CD4-positive, alpha-beta memory T cell (primary cell): ENCODE results near the gene ST7. TPM values are rescaled to one million over a fixed set of nuclear protein-coding genes. Genes with fewer than 3 reads are reported as not detected.
"Not testable (repeated sequence)": the region's sequence is repeated elsewhere in the genome, so short reads cannot be mapped to it uniquely, and the experiment has no call there.

Experiments
- CTCF ChIA-PET: fragments of 350-600 bp; sonication (Branson Sonifier 250); formaldehyde crosslinking; loops from one replicate; lab custom pipeline; 2021; ENCODE audit warnings: inconsistent platforms; ENCODE audit not compliant: partially characterized antibody; lab: Charles Lee
- POLR2A ChIA-PET: fragments of 350-600 bp; sonication (Branson Sonifier 250); formaldehyde crosslinking; loops from one replicate; lab custom pipeline; 2021; ENCODE audit not compliant: partially characterized antibody; lab: Charles Lee
- DNase-seq, 5 donors: peaks; one replicate each; pipeline versions ENCODE4 v3.0.0 to v3.0.0-alpha.2; 2020 to 2022; ENCODE audit warnings: mixed read lengths in 1 of 5
- H3K27ac ChIP-seq: one replicate; pipeline ENCODE4 v1.7.0; 2013; ENCODE audit warnings: low read depth, low read length
- H3K27me3 ChIP-seq: 2 replicates; pipeline ENCODE4 v1.7.0; 2013; ENCODE audit warnings: mild to moderate bottlenecking, low read length, moderate library complexity; ENCODE audit not compliant: insufficient read depth
- H3K36me3 ChIP-seq: 2 replicates; pipeline ENCODE4 v1.7.0; 2013; ENCODE audit warnings: mild to moderate bottlenecking, low read length, moderate library complexity; ENCODE audit not compliant: insufficient read depth
- H3K4me1 ChIP-seq: 2 replicates; pipeline ENCODE4 v1.7.0; 2013; ENCODE audit warnings: mild to moderate bottlenecking, low read length, moderate library complexity; ENCODE audit not compliant: insufficient read depth
- H3K4me3 ChIP-seq, 2 donors: one replicate each; pipeline ENCODE4 v1.7.0; 2013; ENCODE audit warnings: low read length in 2 of 2, mild to moderate bottlenecking in 1 of 2
- H3K9me3 ChIP-seq, 2 donors: one replicate each; pipeline ENCODE4 v1.7.0; 2013; ENCODE audit warnings: low read length in 2 of 2, control low read depth in 1 of 2; ENCODE audit not compliant: control insufficient read depth in 1 of 2
- H3K27ac Mint-ChIP-seq, 7 donors: one replicate each; pipeline ENCODE4 v1.8.0; 2020 to 2021; ENCODE audit warnings: mixed read lengths in 7 of 7, mild to moderate bottlenecking in 6 of 7, inconsistent platforms in 3 of 7, moderate library complexity in 3 of 7
- H3K27me3 Mint-ChIP-seq, 2 donors: one replicate each; pipeline ENCODE4 v1.8.0; 2020 to 2021; ENCODE audit warnings: mixed read lengths in 2 of 2
- H3K36me3 Mint-ChIP-seq, 2 donors: one replicate each; pipeline ENCODE4 v1.8.0; 2020 to 2021; ENCODE audit warnings: mixed read lengths in 2 of 2, inconsistent platforms in 1 of 2, mild to moderate bottlenecking in 1 of 2
- H3K4me1 Mint-ChIP-seq, 4 donors: one replicate each; pipeline ENCODE4 v1.8.0; 2020 to 2021; ENCODE audit warnings: mixed read lengths in 4 of 4, mild to moderate bottlenecking in 1 of 4
- H3K4me3 Mint-ChIP-seq, 8 donors: one replicate each; pipeline ENCODE4 v1.8.0; 2020 to 2021; ENCODE audit warnings: mixed read lengths in 8 of 8, mild to moderate bottlenecking in 7 of 8, moderate library complexity in 6 of 8, inconsistent platforms in 3 of 8
- H3K9me3 Mint-ChIP-seq, 8 donors: one replicate each; pipeline ENCODE4 v1.8.0; 2020 to 2021; ENCODE audit warnings: mixed read lengths in 8 of 8, mild to moderate bottlenecking in 5 of 8, inconsistent platforms in 3 of 8, moderate library complexity in 1 of 8
- intact Hi-C: fragments of 100-400 bp; cut with micrococcal nuclease; formaldehyde crosslinking; loops from one replicate; pipeline ENCODE4 v1.15.1; 2023
- polyA plus RNA-seq, 2 donors: library from polyadenylated mRNA; unstranded; fragments of 300-500 nt; fragmentation: Illumina TruSeq; gene quantifications; one replicate each; pipeline ENCODE4 v1.2.3, GENCODE V29; 2021
- total RNA-seq, 2 experiments: library from RNA; stranded (reverse); gene quantifications; one replicate each; pipeline ENCODE4 v1.2.3, GENCODE V29; 2021

Gene ST7
- total and polyA plus RNA-seq, 4 experiments from 2014 or later: 3.8 to 6.6 (median 4.0) TPM

DNA sequence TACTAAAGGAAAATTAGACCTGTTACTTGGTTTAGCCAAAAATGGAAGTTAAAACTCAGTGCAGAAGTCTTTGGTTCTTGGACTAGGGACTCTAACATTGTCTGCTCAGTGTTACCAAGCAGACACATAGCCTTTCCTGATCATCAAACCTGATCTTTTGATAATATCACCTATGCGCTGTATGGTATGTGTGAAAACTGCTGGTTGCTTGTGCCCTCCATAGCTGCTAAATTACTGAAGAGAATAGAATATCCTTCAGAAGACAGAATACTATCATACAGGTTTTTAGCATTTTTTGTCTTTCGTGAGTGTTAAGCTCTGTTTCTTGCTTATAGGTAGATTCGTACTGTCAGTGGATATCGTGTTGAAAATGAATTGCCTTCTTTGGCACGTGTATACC lies 68.7 kb downstream of the ST7 start:
- Histone ChIP-seq H3K27me3 (no peaks in the 10 kb centered on the region), H3K9me3 (no peaks in the 10 kb centered on the region), H3K36me3 (no peaks in the 10 kb centered on the region), H3K4me3 (no peak overlapping the region), H3K27ac (no peak overlapping the region), H3K4me1 (peaks cover 5% of the 10 kb centered on the region)
- no peak for DNase-seq
- intact Hi-C loops: no loop called here
- CTCF ChIA-PET: no interaction called here
- H3K4me1 Mint-ChIP-seq: peaks cover 9 to 15% (median 12%) of the 10 kb centered on the region in 4 donors
- no peak overlapping the region for H3K4me3 Mint-ChIP-seq
- POLR2A ChIA-PET: no interaction called here
- peaks cover 0 to 2% (median 0%) of the 10 kb centered on the region in 8 donors for H3K9me3 Mint-ChIP-seq
- no peaks in the 10 kb centered on the region for H3K36me3 Mint-ChIP-seq
- peaks cover 0 to 2% of the 10 kb centered on the region in 2 donors for H3K27me3 Mint-ChIP-seq
- no peak overlapping the region for H3K27ac Mint-ChIP-seq

DNA sequence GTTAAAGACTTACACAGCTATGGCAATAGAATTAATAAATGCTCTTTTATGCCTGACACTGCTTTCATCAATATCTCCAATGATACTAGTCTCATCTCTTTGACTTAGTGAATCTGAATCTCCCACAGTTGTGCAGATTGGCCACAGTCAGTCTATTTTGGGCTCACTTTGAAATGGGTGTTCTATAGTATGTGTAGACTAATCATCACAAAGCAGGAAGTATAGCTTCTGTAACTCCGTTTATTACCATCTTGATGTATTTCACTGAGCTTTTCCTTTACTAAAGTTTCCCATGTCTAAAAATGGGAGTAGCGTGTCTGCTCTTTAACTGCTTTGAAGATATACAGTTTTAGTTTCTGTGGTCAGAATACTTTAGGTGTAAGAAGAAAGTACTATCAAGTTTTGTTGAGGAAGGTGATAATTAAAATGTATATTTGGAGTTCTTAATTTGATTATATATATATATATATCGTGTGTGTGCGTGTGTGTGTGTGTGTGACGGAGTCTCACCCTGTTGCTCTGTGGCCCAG lies 70.1 kb downstream of the ST7 start:
- peaks cover 5% of the 10 kb centered on the region for H3K4me1 ChIP-seq
- H3K4me3 Mint-ChIP-seq: peak overlapping the region in 1 of 8 donors; percentile 45
- no peak for DNase-seq
- ChIA-PET CTCF (no interaction called here), POLR2A (no interaction called here)
- H3K4me1 Mint-ChIP-seq: peaks cover 3 to 9% (median 8%) of the 10 kb centered on the region in 4 donors
- H3K27ac Mint-ChIP-seq: peak overlapping the region in 1 of 7 donors; percentile 27
- H3K27me3 ChIP-seq: no peaks in the 10 kb centered on the region
- H3K27ac ChIP-seq: no peak overlapping the region
- H3K9me3 ChIP-seq: no peaks in the 10 kb centered on the region
- H3K36me3 ChIP-seq: no peaks in the 10 kb centered on the region
- peaks cover 0 to 5% of the 10 kb centered on the region in 2 donors for H3K36me3 Mint-ChIP-seq
- intact Hi-C loops: no loop called here
- H3K9me3 Mint-ChIP-seq: peaks cover 0 to 2% (median 0%) of the 10 kb centered on the region in 8 donors
- no peak overlapping the region for H3K4me3 ChIP-seq
- peaks cover 0 to 2% of the 10 kb centered on the region in 2 donors for H3K27me3 Mint-ChIP-seq

DNA sequence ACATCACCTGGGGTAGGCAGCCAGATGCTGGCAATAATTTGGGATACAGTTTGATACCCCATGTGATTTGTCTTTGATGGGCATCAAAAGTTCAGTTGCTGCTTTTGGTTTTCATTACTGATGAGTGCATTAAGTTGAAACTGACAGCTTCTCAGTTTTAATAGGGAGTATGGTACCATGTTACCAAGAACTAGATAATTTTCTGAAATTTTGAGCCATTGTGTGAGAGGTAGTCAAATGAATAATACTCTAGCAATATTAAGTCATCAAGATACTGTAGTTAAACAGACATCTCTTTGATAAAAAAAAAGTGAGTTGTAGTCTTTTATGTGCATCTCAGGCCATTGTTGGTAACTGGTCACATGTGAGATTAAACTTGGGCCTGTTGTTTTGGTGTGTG lies 71.5 kb downstream of the ST7 start:
- no peaks in the 10 kb centered on the region for H3K9me3 ChIP-seq
- H3K4me1 ChIP-seq: peaks cover 5% of the 10 kb centered on the region
- no peak for DNase-seq
- no peaks in the 10 kb centered on the region for H3K36me3 ChIP-seq
- intact Hi-C loops: no loop called here
- no peak overlapping the region for H3K27ac Mint-ChIP-seq
- H3K9me3 Mint-ChIP-seq: peaks cover 0 to 2% (median 0%) of the 10 kb centered on the region in 8 donors
- no peak overlapping the region for H3K27ac ChIP-seq
- no peak overlapping the region for H3K4me3 Mint-ChIP-seq
- CTCF ChIA-PET: interaction anchor here (1.3 kb wide), 1 partner anchor 36 kb away, joined by 5 read pairs; no protein-coding TSS in a partner anchor
- H3K27me3 ChIP-seq: no peaks in the 10 kb centered on the region
- H3K4me1 Mint-ChIP-seq: peaks cover 3 to 9% (median 8%) of the 10 kb centered on the region in 4 donors
- H3K27me3 Mint-ChIP-seq: peaks cover 0 to 2% of the 10 kb centered on the region in 2 donors
- H3K4me3 ChIP-seq: no peak overlapping the region
- peaks cover 0 to 10% of the 10 kb centered on the region in 2 donors for H3K36me3 Mint-ChIP-seq
- POLR2A ChIA-PET: no interaction called here

DNA sequence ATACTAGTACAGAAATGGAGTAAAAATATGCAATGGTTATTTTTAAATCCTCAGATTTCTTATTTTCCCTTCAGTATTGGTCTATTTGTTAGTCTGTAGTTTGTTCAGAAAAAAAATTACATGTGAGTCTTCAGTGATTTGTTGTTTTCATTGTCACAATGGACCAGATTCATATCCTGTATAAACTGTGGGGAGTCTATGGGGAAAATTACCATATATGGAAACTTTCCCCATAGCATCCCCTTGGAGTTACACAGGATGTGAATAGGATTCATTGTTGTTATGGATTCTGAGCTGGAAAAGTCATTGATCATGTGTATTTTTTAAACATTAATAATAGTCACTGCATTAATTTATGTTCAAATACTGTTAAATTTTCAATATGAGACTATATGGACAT lies 72.6 kb downstream of the ST7 start:
- peaks cover 0 to 10% of the 10 kb centered on the region in 2 donors for H3K36me3 Mint-ChIP-seq
- no peaks in the 10 kb centered on the region for H3K9me3 ChIP-seq
- H3K9me3 Mint-ChIP-seq: peaks cover 0 to 11% (median under 1%) of the 10 kb centered on the region in 8 donors
- intact Hi-C loops: no loop called here
- ChIA-PET POLR2A (no interaction called here), CTCF (interaction anchor here (1.1 kb wide), 1 partner anchor 10 kb away, joined by 3 read pairs; no protein-coding TSS in a partner anchor)
- H3K4me1 ChIP-seq: peaks cover 5% of the 10 kb centered on the region
- H3K4me3 ChIP-seq: no peak overlapping the region
- H3K4me1 Mint-ChIP-seq: peaks cover 3 to 9% (median 8%) of the 10 kb centered on the region in 4 donors
- peaks cover 0 to 2% of the 10 kb centered on the region in 2 donors for H3K27me3 Mint-ChIP-seq
- no peak for DNase-seq
- H3K4me3 Mint-ChIP-seq: no peak overlapping the region
- no peak overlapping the region for H3K27ac ChIP-seq
- H3K36me3 ChIP-seq: no peaks in the 10 kb centered on the region
- H3K27ac Mint-ChIP-seq: no peak overlapping the region
- no peaks in the 10 kb centered on the region for H3K27me3 ChIP-seq

DNA sequence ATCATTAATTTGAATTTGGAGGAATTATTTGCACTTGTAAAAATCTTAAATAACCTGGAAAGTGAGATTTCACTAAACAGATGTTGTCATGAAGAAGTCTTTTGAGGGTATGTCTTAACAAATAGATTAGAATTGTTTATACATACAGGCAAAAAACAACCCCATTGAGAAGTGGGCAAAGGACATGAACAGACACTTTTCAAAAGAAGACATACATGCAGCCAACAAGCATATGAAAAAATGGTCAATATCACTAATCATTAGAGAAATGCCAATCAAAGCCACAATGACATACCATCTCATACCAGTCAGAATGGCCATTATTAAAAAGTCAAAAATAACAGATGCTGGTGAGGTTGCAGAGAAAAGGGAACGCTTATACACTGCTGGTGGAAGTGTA lies 77.0 kb downstream of the ST7 start:
- H3K36me3 ChIP-seq, POLR2A ChIA-PET, intact Hi-C loops: not testable (repeated sequence)

DNA sequence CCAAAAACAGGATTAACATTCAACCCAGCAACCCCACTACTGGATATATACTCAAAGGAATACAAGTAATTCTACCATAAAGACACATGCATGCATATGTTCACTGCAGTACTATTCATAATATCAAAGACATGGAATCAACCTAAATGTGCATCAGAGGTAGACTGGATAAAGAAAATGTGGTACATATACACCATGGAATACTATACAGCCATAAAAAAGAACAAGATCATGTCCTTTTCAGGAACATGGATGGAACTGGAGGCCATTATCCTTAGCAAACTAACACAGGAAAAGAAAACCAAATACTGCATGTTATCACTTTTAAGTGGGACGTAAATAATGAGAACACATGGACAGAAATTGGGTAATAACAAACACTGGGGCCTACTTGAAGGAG lies 77.5 kb downstream of the ST7 start:
- H3K9me3 ChIP-seq, H3K27ac ChIP-seq, H3K36me3 Mint-ChIP-seq, DNase-seq, CTCF ChIA-PET, H3K27ac Mint-ChIP-seq, H3K27me3 Mint-ChIP-seq, H3K4me1 ChIP-seq, H3K4me1 Mint-ChIP-seq, H3K36me3 ChIP-seq, H3K4me3 ChIP-seq, POLR2A ChIA-PET, intact Hi-C loops, H3K4me3 Mint-ChIP-seq, H3K27me3 ChIP-seq: not testable (repeated sequence)
- peaks cover 0 to 11% (median 2%) of the 10 kb centered on the region in 8 donors for H3K9me3 Mint-ChIP-seq

More for the DNA sequence above, 77.0 kb downstream of the ST7 start:
- H3K36me3 Mint-ChIP-seq, H3K4me1 Mint-ChIP-seq, H3K4me3 Mint-ChIP-seq, DNase-seq, H3K4me1 ChIP-seq, H3K27me3 ChIP-seq, H3K4me3 ChIP-seq, H3K9me3 ChIP-seq, CTCF ChIA-PET, H3K27ac ChIP-seq, H3K27me3 Mint-ChIP-seq, H3K27ac Mint-ChIP-seq: not testable (repeated sequence)
- H3K9me3 Mint-ChIP-seq: peaks cover 0 to 11% (median 2%) of the 10 kb centered on the region in 8 donors

DNA sequence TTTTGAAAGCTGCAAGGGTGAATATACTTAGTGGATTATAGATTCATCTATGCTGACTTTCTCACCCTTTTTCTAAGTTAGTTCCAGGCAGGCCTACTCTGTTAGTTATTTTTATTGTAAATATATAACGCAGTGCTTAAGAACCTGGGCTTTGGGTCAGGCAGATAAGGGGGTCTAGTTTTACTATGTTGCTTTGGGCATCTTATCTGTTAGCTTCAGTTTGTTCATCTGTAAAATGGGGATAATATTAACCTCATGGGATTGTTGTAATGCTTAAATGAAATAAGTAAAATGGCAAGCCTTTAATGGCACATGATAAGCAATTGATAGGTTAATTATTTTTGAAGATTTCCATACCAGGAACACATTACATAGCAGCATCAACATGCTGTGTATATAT lies 79.5 kb downstream of the ST7 start:
- Mint-ChIP-seq H3K9me3 (peaks cover 0 to 11% (median 2%) of the 10 kb centered on the region in 8 donors), H3K4me1 (peaks cover 0 to 4% (median 0%) of the 10 kb centered on the region in 4 donors), H3K27me3 (no peaks in the 10 kb centered on the region), H3K4me3 (no peak overlapping the region), H3K36me3 (peaks cover 0 to 7% of the 10 kb centered on the region in 2 donors), H3K27ac (no peak overlapping the region)
- Histone ChIP-seq H3K27ac (no peak overlapping the region), H3K4me3 (no peak overlapping the region), H3K9me3 (no peaks in the 10 kb centered on the region), H3K4me1 (no peaks in the 10 kb centered on the region), H3K36me3 (no peaks in the 10 kb centered on the region), H3K27me3 (no peaks in the 10 kb centered on the region)
- intact Hi-C loops: no loop called here
- CTCF ChIA-PET: no interaction called here
- POLR2A ChIA-PET: no interaction called here
- DNase-seq: no peak
